Hepatocyte (in vitro differentiated cells): ENCODE data around the gene SIAH3. TPM values are rescaled to one million over a fixed set of nuclear protein-coding genes. Genes with fewer than 3 reads are reported as not detected.
"Not testable (repeated sequence)": the region's sequence is repeated elsewhere in the genome, so short reads cannot be mapped to it uniquely, and the experiment has no call there.

Experiments used
- DNase-seq: peaks from one replicate; pipeline ENCODE4 v3.0.0-alpha.2; 2016; ENCODE audit warnings: low spot score
- H2AFZ ChIP-seq: fragments of 200-600 bp; sonication (generic); 2 replicates; pipeline ENCODE4 v1.6.0; 2016; ENCODE audit warnings: antibody characterized with exemption, mild to moderate bottlenecking
- H3K27ac ChIP-seq: fragments of 200-600 bp; sonication (generic); 2 replicates; pipeline ENCODE4 v1.5.1; 2016; ENCODE audit warnings: mild to moderate bottlenecking
- H3K27me3 ChIP-seq: fragments of 200-600 bp; sonication (generic); 2 replicates; pipeline ENCODE4 v1.6.1; 2016
- H3K36me3 ChIP-seq: fragments of 200-600 bp; sonication (generic); replicated peaks from 2 replicates; pipeline ENCODE4 v1.5.1; 2016; ENCODE audit warnings: low read depth; ENCODE audit not compliant: insufficient read depth
- H3K4me1 ChIP-seq: fragments of 200-600 bp; sonication (generic); 2 replicates; pipeline ENCODE4 v1.5.1; 2016; ENCODE audit warnings: mild to moderate bottlenecking, moderate library complexity; ENCODE audit not compliant: insufficient read depth
- H3K4me2 ChIP-seq: fragments of 200-600 bp; sonication (generic); 2 replicates; pipeline ENCODE4 v1.6.0; 2016
- H3K4me3 ChIP-seq: fragments of 200-600 bp; sonication (generic); 2 replicates; pipeline ENCODE4 v1.5.1; 2016; ENCODE audit warnings: mild to moderate bottlenecking
- H3K79me2 ChIP-seq: fragments of 200-600 bp; sonication (generic); 2 replicates; pipeline ENCODE4 v1.6.0; 2017; ENCODE audit warnings: mild to moderate bottlenecking
- H3K9me2 ChIP-seq: fragments of 200-600 bp; sonication (generic); replicated peaks from 2 replicates; pipeline ENCODE4 v1.6.0; 2017; ENCODE audit warnings: mild to moderate bottlenecking; ENCODE audit not compliant: insufficient read depth
- H3K9me3 ChIP-seq: fragments of 200-600 bp; sonication (generic); 2 replicates; pipeline ENCODE4 v1.5.1; 2016; ENCODE audit warnings: low read depth, mild to moderate bottlenecking
- H4K20me1 ChIP-seq: fragments of 200-600 bp; sonication (generic); 2 replicates; pipeline ENCODE4 v1.6.0; 2016; ENCODE audit warnings: mild to moderate bottlenecking; ENCODE audit not compliant: insufficient read depth, poor library complexity, severe bottlenecking
- CTCF ChIP-seq: fragments of 200-600 bp; sonication (generic); IDR thresholded peaks from 2 replicates; pipeline ENCODE4 v1.5.1; 2016; ENCODE audit warnings: antibody characterized with exemption, mild to moderate bottlenecking; ENCODE audit not compliant: poor library complexity
- EZH2 ChIP-seq: fragments of 200-600 bp; sonication (generic); IDR thresholded peaks from 2 replicates; pipeline ENCODE4 v1.6.1; 2016; ENCODE audit warnings: antibody characterized with exemption, mild to moderate bottlenecking, borderline replicate concordance
- EZH2phosphoT487 ChIP-seq: fragments of 200-600 bp; sonication (generic); IDR thresholded peaks from one replicate; pipeline ENCODE4 v1.6.1; 2018; ENCODE audit warnings: antibody characterized with exemption, mild to moderate bottlenecking, low read depth, moderate library complexity; ENCODE audit not compliant: unreplicated experiment, severe bottlenecking
- WGBS: methylation state at CpG from one replicate; pipeline ENCODE4 v1.1.6; 2016; ENCODE audit warnings: low lambda C conversion rate; ENCODE audit errors: missing lambda C conversion rate; 5-methylcytosine and 5-hydroxymethylcytosine counted together
- polyA plus RNA-seq: library from polyadenylated mRNA; unstranded; fragments of >200 nt; fragmentation: Nextera tagmentation; extraction: Ambion mirVana; gene quantifications from 2 replicates; pipeline ENCODE4 v1.2.1, GENCODE V29; 2016
- total RNA-seq: library from RNA; depleted of rRNA; stranded (reverse); fragments of >200 nt; gene quantifications from 2 replicates; pipeline ENCODE4 v1.2.3, GENCODE V29; 2014

The SIAH3 gene
- total and polyA plus RNA-seq, 2 experiments from 2014 or later = 0.23 TPM; not detected in 1

- Histone ChIP-seq H3K27me3 (peaks cover 2% of the 10 kb centered on the region), H3K9me3 (no peaks in the 10 kb centered on the region), H3K27ac (no peak overlapping the region), H3K79me2 (no peaks in the 10 kb centered on the region), H4K20me1 (no peaks in the 10 kb centered on the region), H3K9me2 (no peaks in the 10 kb centered on the region), H2AFZ (no peak overlapping the region), H3K4me2 (no peak overlapping the region), H3K4me1 (peaks cover 11% of the 10 kb centered on the region), H3K36me3 (no peaks in the 10 kb centered on the region), H3K4me3 (no peak overlapping the region)
- no peak for DNase-seq
- 50% methylated on average over 4 of the region's 4 CpGs for whole genome bisulfite sequencing
- TF ChIP-seq EZH2 = no peak
- TF ChIP-seq CTCF = no peak
- TF ChIP-seq EZH2phosphoT487 = no peak
Measured at GRCh38 chr13:45768656-45769479, 82.7 kb downstream of the SIAH3 start.

GRCh38 chr13:45765464-45765863 lies 86.1 kb downstream of the SIAH3 start:
- Histone ChIP-seq H3K4me2 (no peak overlapping the region), H3K27ac (no peak overlapping the region), H3K27me3 (peaks cover 2% of the 10 kb centered on the region), H4K20me1 (no peaks in the 10 kb centered on the region), H3K79me2 (no peaks in the 10 kb centered on the region), H3K4me1 (no peaks in the 10 kb centered on the region), H3K9me3 (no peaks in the 10 kb centered on the region), H3K36me3 (no peaks in the 10 kb centered on the region), H3K9me2 (no peaks in the 10 kb centered on the region), H2AFZ (no peak overlapping the region), H3K4me3 (no peak overlapping the region)
- no peak for DNase-seq
- no peak for TF ChIP-seq CTCF
- no peak for TF ChIP-seq EZH2phosphoT487
- TF ChIP-seq EZH2 = no peak
- WGBS = 32% methylated on average over 4 of the region's 4 CpGs

GRCh38 chr13:45763419-45763818 lies 88.1 kb downstream of the SIAH3 start:
- H3K36me3 ChIP-seq = no peaks in the 10 kb centered on the region
- WGBS = 97% methylated on average over 4 of the region's 4 CpGs
- H2AFZ ChIP-seq = no peak overlapping the region
- H3K79me2 ChIP-seq = no peaks in the 10 kb centered on the region
- no peaks in the 10 kb centered on the region for H3K9me3 ChIP-seq
- DNase-seq = no peak
- no peak overlapping the region for H3K4me2 ChIP-seq
- H3K27ac ChIP-seq = no peak overlapping the region
- TF ChIP-seq CTCF (no peak), EZH2 (no peak), EZH2phosphoT487 (no peak)
- H3K9me2 ChIP-seq = no peaks in the 10 kb centered on the region
- no peak overlapping the region for H3K4me3 ChIP-seq
- H4K20me1 ChIP-seq = no peaks in the 10 kb centered on the region
- no peaks in the 10 kb centered on the region for H3K4me1 ChIP-seq
- no peaks in the 10 kb centered on the region for H3K27me3 ChIP-seq

- 82% methylated on average over 3 of the region's 3 CpGs for WGBS
- not testable (repeated sequence) for H3K4me3 ChIP-seq, H3K79me2 ChIP-seq, H3K9me2 ChIP-seq, H3K9me3 ChIP-seq, DNase-seq, H3K4me1 ChIP-seq, H2AFZ ChIP-seq, H4K20me1 ChIP-seq, H3K27me3 ChIP-seq, H3K36me3 ChIP-seq, H3K27ac ChIP-seq, H3K4me2 ChIP-seq
Measured at GRCh38 chr13:45757589-45757988, 94.0 kb downstream of the SIAH3 start.

- not testable (repeated sequence) for H3K9me2 ChIP-seq, H3K4me2 ChIP-seq, DNase-seq, H4K20me1 ChIP-seq, H3K79me2 ChIP-seq, H3K27ac ChIP-seq, H3K4me3 ChIP-seq, H3K4me1 ChIP-seq, H2AFZ ChIP-seq, H3K9me3 ChIP-seq, H3K27me3 ChIP-seq, H3K36me3 ChIP-seq
- WGBS = 95% methylated on average over 1 of the region's 1 CpG
Measured at GRCh38 chr13:45756498-45756897, 95.1 kb downstream of the SIAH3 start.
